BLaER1 treated with 17β-estradiol and CSF1 and Interleukin-3, amounts not matched to agents 10 nM and 100 nM (cell line): ENCODE measurements around the gene PAK4.

Experiments
- H3K27ac ChIP-seq, 11 experiments: shearing (Covaris generic); formaldehyde crosslinking; 2 replicates each; pipeline ENCODE4 v1.8.1; 2022
- H3K27me3 ChIP-seq, 11 experiments: shearing (Covaris generic); formaldehyde crosslinking; 2 replicates each; pipeline ENCODE4 v1.8.1; 2022
- H3K36me3 ChIP-seq, 11 experiments: shearing (Covaris generic); formaldehyde crosslinking; 2 replicates each; pipeline ENCODE4 v1.8.1; 2022
- H3K4me1 ChIP-seq, 10 experiments: shearing (Covaris generic); formaldehyde crosslinking; 2 replicates each; pipeline ENCODE4 v1.8.1; 2022
- H3K4me2 ChIP-seq, 11 experiments: shearing (Covaris generic); formaldehyde crosslinking; 2 replicates each; pipeline ENCODE4 v1.8.1; 2022
- H3K4me3 ChIP-seq, 10 experiments: shearing (Covaris generic); formaldehyde crosslinking; 2 replicates each; pipeline ENCODE4 v1.8.1; 2022
- H3K9ac ChIP-seq, 11 experiments: shearing (Covaris generic); formaldehyde crosslinking; 2 replicates each; pipeline ENCODE4 v1.8.1; 2022
- H3K9me3 ChIP-seq, 11 experiments: shearing (Covaris generic); formaldehyde crosslinking; replicated peaks in 1 of 11; 2 replicates each; pipeline ENCODE4 v1.8.1; 2022
- H4K20me1 ChIP-seq, 11 experiments: shearing (Covaris generic); formaldehyde crosslinking; 2 replicates each; pipeline ENCODE4 v1.8.1; 2022
- Cebpa-rat ChIP-seq, 11 experiments: shearing (Covaris generic); IDR thresholded peaks; 2 replicates each; pipeline ENCODE4 v1.8.1; 2022

PAK4 gene

GRCh38 chr19:39125554-39126311 lies at the start of gene PAK4:
Gene PAK4 (plus strand): TSS chr19:39125786. CDS start chr19:39169554, 43,768 bp downstream.
- no peak for TF ChIP-seq Cebpa-rat (IDR thresholded peaks at IDR 0.05)
- Histone ChIP-seq H3K4me3 (peak within 1 kb of the TSS; percentile 69 to 96 (median 79)), H3K27me3 (no peaks in the 10 kb centered on the region), H3K4me2 (peak within 1 kb of the TSS; percentile 91 to 99 (median 96)), H3K27ac (peak within 1 kb of the TSS; percentile 50 to 90 (median 84); a peak in 21 of 22 replicates), H4K20me1 (peaks cover 0 to 42% (median 34%) of the 10 kb centered on the region in 11 experiments; a peak in 20 of 22 replicates), H3K36me3 (no peaks in the 10 kb centered on the region), H3K9ac (peak within 1 kb of the TSS; percentile 82 to 90 (median 86)), H3K9me3 (no peaks in the 10 kb centered on the region), H3K4me1 (peaks cover 20 to 64% (median 53%) of the 10 kb centered on the region in 10 experiments)

GRCh38 chr19:39077323-39077722 lies 48.3 kb upstream of the PAK4 start:
- no peaks in the 10 kb centered on the region for H4K20me1 ChIP-seq
- H3K4me3 ChIP-seq: no peak overlapping the region
- no peak for TF ChIP-seq Cebpa-rat (IDR thresholded peaks at IDR 0.05)
- H3K27me3 ChIP-seq: peaks cover 5 to 17% (median 13%) of the 10 kb centered on the region in 11 experiments
- H3K9me3 ChIP-seq: no peaks in the 10 kb centered on the region
- peaks cover 16 to 34% (median 25%) of the 10 kb centered on the region in 10 experiments for H3K4me1 ChIP-seq
- no peak overlapping the region for H3K9ac ChIP-seq
- H3K27ac ChIP-seq: no peak overlapping the region
- no peak overlapping the region for H3K4me2 ChIP-seq
- H3K36me3 ChIP-seq: no peaks in the 10 kb centered on the region

GRCh38 chr19:39078436-39079200 lies 47.0 kb upstream of the PAK4 start:
- Histone ChIP-seq H4K20me1 (no peaks in the 10 kb centered on the region), H3K4me3 (no peak overlapping the region), H3K4me1 (peaks cover 10 to 26% (median 17%) of the 10 kb centered on the region in 10 experiments), H3K36me3 (no peaks in the 10 kb centered on the region), H3K27me3 (peaks cover 18 to 30% (median 26%) of the 10 kb centered on the region in 11 experiments), H3K27ac (no peak overlapping the region), H3K9ac (no peak overlapping the region), H3K4me2 (no peak overlapping the region), H3K9me3 (no peaks in the 10 kb centered on the region)
- no peak for TF ChIP-seq Cebpa-rat (IDR thresholded peaks at IDR 0.05)

- no peaks in the 10 kb centered on the region for H3K9me3 ChIP-seq
- H3K4me2 ChIP-seq: no peak overlapping the region
- peaks cover 36 to 48% (median 44%) of the 10 kb centered on the region in 11 experiments for H3K27me3 ChIP-seq
- TF ChIP-seq Cebpa-rat (IDR thresholded peaks at IDR 0.05): no peak
- H4K20me1 ChIP-seq: peaks cover 0 to 10% (median 0%) of the 10 kb centered on the region in 11 experiments; a peak in 1 of 22 replicates
- no peaks in the 10 kb centered on the region for H3K36me3 ChIP-seq
- no peak overlapping the region for H3K9ac ChIP-seq
- no peak overlapping the region for H3K4me3 ChIP-seq
- H3K4me1 ChIP-seq: peaks cover 0 to 15% (median 9%) of the 10 kb centered on the region in 10 experiments; a peak in 11 of 20 replicates
- H3K27ac ChIP-seq: no peak overlapping the region
These were observed 45.2 kb upstream of the PAK4 start for GRCh38 chr19:39080431-39080830.

GRCh38 chr19:39082167-39082566 lies 43.4 kb upstream of the PAK4 start:
- no peak overlapping the region for H3K4me3 ChIP-seq
- no peak overlapping the region for H3K27ac ChIP-seq
- no peak for TF ChIP-seq Cebpa-rat (IDR thresholded peaks at IDR 0.05)
- H3K27me3 ChIP-seq: peaks cover 44 to 60% (median 55%) of the 10 kb centered on the region in 11 experiments
- H3K4me2 ChIP-seq: no peak overlapping the region
- H3K36me3 ChIP-seq: no peaks in the 10 kb centered on the region
- H3K9ac ChIP-seq: no peak overlapping the region
- peaks cover 0 to 11% (median 0%) of the 10 kb centered on the region in 11 experiments; a peak in 1 of 22 replicates for H4K20me1 ChIP-seq
- H3K9me3 ChIP-seq: no peaks in the 10 kb centered on the region
- peaks cover 0 to 11% (median 7%) of the 10 kb centered on the region in 10 experiments; a peak in 10 of 20 replicates for H3K4me1 ChIP-seq

GRCh38 chr19:39082745-39083598 lies 42.6 kb upstream of the PAK4 start:
- H3K4me1 ChIP-seq: peaks cover 0 to 11% (median 7%) of the 10 kb centered on the region in 10 experiments; a peak in 10 of 20 replicates
- no peak for TF ChIP-seq Cebpa-rat (IDR thresholded peaks at IDR 0.05)
- H3K27ac ChIP-seq: no peak overlapping the region
- peaks cover 0 to 11% (median 0%) of the 10 kb centered on the region in 11 experiments; a peak in 1 of 22 replicates for H4K20me1 ChIP-seq
- no peak overlapping the region for H3K9ac ChIP-seq
- H3K27me3 ChIP-seq: peaks cover 44 to 61% (median 55%) of the 10 kb centered on the region in 11 experiments
- peak overlapping the region in 3 of 11 experiments; percentile 7 to 18 (median 15); a peak in 3 of 22 replicates for H3K4me2 ChIP-seq
- H3K9me3 ChIP-seq: no peaks in the 10 kb centered on the region
- no peaks in the 10 kb centered on the region for H3K36me3 ChIP-seq
- H3K4me3 ChIP-seq: no peak overlapping the region

GRCh38 chr19:39083599-39083982 lies 42.0 kb upstream of the PAK4 start:
- Histone ChIP-seq H3K36me3 (no peaks in the 10 kb centered on the region), H3K27me3 (peaks cover 44 to 61% (median 55%) of the 10 kb centered on the region in 11 experiments), H3K4me1 (peaks cover 0 to 11% (median 7%) of the 10 kb centered on the region in 10 experiments; a peak in 10 of 20 replicates), H3K9me3 (no peaks in the 10 kb centered on the region), H3K27ac (no peak overlapping the region), H3K4me3 (no peak overlapping the region), H3K9ac (no peak overlapping the region), H4K20me1 (peaks cover 0 to 11% (median 0%) of the 10 kb centered on the region in 11 experiments; a peak in 1 of 22 replicates), H3K4me2 (peak overlapping the region in 3 of 11 experiments; percentile 7 to 18 (median 15); a peak in 3 of 22 replicates)
- no peak for TF ChIP-seq Cebpa-rat (IDR thresholded peaks at IDR 0.05)
